OCI-LY3 (cell line): ENCODE measurements around the gene PIP4K2C.

ENCODE experiments used
- CTCF ChIP-seq: fragments of 200-600, 300-600 bp; sonication (generic); IDR thresholded peaks from 2 replicates; pipeline ENCODE4 v1.5.1; 2014; ENCODE audit warnings: antibody characterized with exemption, low read length, low read depth
- EZH2phosphoT487 ChIP-seq: fragments of 200-600 bp; shearing (Covaris generic); IDR thresholded peaks from 2 replicates; pipeline ENCODE4 v1.6.1; 2018; ENCODE audit warnings: antibody characterized with exemption, mixed run types, low read depth

- TF ChIP-seq CTCF (no peak), EZH2phosphoT487 (no peak)
Measured at GRCh38 chr12:57616383-57617101, 25.6 kb downstream of the PIP4K2C start.
